HFFc6 (cell line): ENCODE measurements around the gene EPHB6. TPM values are rescaled to one million over a fixed set of nuclear protein-coding genes. Genes with fewer than 3 reads are reported as not detected.

ENCODE experiments used
- DNase-seq: peaks from one replicate; pipeline ENCODE4 v3.0.0-alpha.2; 2018
- H3K27ac Mint-ChIP-seq: 2 replicates; pipeline ENCODE4 v1.8.0; 2020; ENCODE audit warnings: mild to moderate bottlenecking, mixed read lengths
- H3K27me3 Mint-ChIP-seq: 2 replicates; pipeline ENCODE4 v1.8.0; 2021; ENCODE audit warnings: mild to moderate bottlenecking, moderate library complexity, mixed read lengths; ENCODE audit not compliant: insufficient read depth
- H3K36me3 Mint-ChIP-seq: 2 replicates; pipeline ENCODE4 v1.8.0; 2021; ENCODE audit warnings: low read depth, mixed read lengths
- H3K4me1 Mint-ChIP-seq: 2 replicates; pipeline ENCODE4 v1.8.0; 2020; ENCODE audit warnings: low read depth, mixed read lengths
- H3K4me3 Mint-ChIP-seq: 2 replicates; pipeline ENCODE4 v1.8.0; 2020; ENCODE audit warnings: mild to moderate bottlenecking, moderate library complexity, mixed read lengths
- H3K9me3 Mint-ChIP-seq: 2 replicates; pipeline ENCODE4 v1.8.0; 2020; ENCODE audit warnings: mild to moderate bottlenecking, mixed read lengths
- total RNA-seq, 6 experiments: library from RNA; stranded (reverse); fragmentation: NEBNext Ultra II Directional; extraction: Animal tissue kit (Norgen Biotek cat#: 25700); gene quantifications; 2 replicates in 1 of 6; 3 replicates in 5 of 6; pipeline ENCODE4 v1.2.3, GENCODE V29; 2021
- TF ChIP-seq, protein P1 (sequence below): fragments of 200-600 bp; sonication (generic); IDR thresholded peaks from 2 replicates; pipeline ENCODE4 v1.5.0; 2021; ENCODE audit warnings: antibody characterized with exemption, mild to moderate bottlenecking

Gene EPHB6
- total RNA-seq, 6 experiments from 2014 or later, result 0.26 to 0.69 (median 0.33) TPM

DNA sequence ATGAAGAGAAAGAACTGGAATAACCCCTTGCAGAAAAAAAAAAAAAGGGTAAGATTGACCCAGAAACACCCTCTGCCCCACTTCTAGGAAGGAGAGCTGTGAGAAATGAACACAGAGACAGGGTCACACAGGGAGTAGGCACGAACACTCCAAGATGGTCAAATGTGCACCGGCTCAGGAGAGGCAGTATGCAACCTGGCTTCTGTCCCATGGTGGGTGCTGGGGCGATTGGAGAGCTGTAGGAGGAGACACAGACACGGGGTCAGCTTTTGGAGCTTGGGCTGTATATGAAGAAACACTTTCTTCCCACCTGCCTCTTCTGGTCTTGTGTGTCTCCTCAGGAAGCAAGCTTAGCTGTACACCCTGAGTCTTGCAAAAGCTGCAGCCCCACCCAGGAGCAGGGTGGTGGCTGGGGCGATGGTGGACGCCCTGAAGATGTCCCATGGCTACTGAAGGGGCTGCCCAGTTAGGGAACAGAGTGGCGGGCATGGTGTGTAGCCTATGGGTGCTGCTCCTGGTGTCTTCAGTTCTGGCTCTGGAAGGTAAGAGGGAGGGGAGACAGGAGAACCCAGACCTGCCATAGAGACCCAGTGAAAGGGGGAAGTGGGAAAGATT lies 8.0 kb downstream of the EPHB6 start:
- Mint-ChIP-seq H3K9me3 (no peaks in the 10 kb centered on the region), H3K4me1 (peaks cover 6% of the 10 kb centered on the region; the same call in 1 of the 2 replicates), H3K4me3 (no peak overlapping the region), H3K27ac (no peak overlapping the region), H3K36me3 (no peaks in the 10 kb centered on the region), H3K27me3 (peaks cover 17% of the 10 kb centered on the region)
- TF ChIP-seq, protein P1, sequence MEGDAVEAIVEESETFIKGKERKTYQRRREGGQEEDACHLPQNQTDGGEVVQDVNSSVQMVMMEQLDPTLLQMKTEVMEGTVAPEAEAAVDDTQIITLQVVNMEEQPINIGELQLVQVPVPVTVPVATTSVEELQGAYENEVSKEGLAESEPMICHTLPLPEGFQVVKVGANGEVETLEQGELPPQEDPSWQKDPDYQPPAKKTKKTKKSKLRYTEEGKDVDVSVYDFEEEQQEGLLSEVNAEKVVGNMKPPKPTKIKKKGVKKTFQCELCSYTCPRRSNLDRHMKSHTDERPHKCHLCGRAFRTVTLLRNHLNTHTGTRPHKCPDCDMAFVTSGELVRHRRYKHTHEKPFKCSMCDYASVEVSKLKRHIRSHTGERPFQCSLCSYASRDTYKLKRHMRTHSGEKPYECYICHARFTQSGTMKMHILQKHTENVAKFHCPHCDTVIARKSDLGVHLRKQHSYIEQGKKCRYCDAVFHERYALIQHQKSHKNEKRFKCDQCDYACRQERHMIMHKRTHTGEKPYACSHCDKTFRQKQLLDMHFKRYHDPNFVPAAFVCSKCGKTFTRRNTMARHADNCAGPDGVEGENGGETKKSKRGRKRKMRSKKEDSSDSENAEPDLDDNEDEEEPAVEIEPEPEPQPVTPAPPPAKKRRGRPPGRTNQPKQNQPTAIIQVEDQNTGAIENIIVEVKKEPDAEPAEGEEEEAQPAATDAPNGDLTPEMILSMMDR, result no peak
- no peak for DNase-seq

DNA sequence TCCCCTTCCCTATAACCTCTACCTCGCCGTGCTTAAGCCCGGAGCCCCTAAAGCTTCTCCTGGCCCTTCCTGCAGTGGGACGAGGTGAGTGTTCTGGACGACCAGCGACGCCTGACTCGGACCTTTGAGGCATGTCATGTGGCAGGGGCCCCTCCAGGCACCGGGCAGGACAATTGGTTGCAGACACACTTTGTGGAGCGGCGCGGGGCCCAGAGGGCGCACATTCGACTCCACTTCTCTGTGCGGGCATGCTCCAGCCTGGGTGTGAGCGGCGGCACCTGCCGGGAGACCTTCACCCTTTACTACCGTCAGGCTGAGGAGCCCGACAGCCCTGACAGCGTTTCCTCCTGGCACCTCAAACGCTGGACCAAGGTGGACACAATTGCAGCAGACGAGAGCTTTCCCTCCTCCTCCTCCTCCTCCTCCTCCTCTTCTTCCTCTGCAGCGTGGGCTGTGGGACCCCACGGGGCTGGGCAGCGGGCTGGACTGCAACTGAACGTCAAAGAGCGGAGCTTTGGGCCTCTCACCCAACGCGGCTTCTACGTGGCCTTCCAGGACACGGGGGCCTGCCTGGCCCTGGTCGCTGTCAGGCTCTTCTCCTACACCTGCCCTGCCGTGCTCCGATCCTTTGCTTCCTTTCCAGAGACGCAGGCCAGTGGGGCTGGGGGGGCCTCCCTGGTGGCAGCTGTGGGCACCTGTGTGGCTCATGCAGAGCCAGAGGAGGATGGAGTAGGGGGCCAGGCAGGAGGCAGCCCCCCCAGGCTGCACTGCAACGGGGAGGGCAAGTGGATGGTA lies 9.2 kb downstream of the EPHB6 start:
- Mint-ChIP-seq H3K27me3 (peaks cover 15% of the 10 kb centered on the region), H3K9me3 (no peaks in the 10 kb centered on the region), H3K4me3 (no peak overlapping the region), H3K27ac (no peak overlapping the region), H3K4me1 (peaks cover 6% of the 10 kb centered on the region; the same call in 1 of the 2 replicates), H3K36me3 (no peaks in the 10 kb centered on the region)
- TF ChIP-seq, protein P1, result no peak
- DNase-seq, result no peak

DNA sequence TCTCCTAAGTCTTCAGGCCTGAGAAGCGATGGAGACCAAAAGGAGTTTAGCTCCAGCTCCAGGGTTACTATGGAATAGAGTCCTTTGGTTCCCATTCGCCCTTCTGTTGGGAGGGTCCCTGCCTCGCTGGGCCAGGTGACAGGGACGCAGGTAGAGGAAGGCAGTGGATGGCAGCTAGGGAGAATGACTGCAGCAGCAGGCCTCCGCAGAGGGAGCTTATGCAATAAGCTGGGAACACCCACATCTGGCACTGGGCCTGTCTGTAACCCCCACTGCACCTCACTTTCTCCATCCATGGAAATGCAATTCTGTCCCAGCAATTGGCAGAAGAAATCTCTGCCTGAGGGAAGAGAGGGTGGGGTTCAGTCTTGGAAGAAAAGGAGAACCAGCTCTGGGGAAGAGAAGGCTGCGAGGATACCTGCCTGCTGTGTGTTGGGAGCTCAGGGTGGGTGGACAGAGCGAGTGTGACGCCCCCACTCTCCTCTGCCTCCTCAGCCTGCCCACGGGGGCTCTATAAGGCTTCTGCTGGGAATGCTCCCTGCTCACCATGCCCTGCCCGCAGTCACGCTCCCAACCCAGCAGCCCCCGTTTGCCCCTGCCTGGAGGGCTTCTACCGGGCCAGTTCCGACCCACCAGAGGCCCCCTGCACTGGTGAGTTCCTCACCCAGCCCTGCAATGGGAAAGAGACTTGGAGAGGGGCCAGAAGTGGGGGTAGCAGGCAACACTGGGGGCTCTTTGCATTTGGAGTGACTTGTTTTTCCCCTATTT lies 10.3 kb downstream of the EPHB6 start:
- TF ChIP-seq, protein P1, result no peak
- Mint-ChIP-seq H3K9me3 (no peaks in the 10 kb centered on the region), H3K4me1 (no peaks in the 10 kb centered on the region), H3K4me3 (no peak overlapping the region), H3K27ac (no peak overlapping the region), H3K36me3 (no peaks in the 10 kb centered on the region), H3K27me3 (peaks cover 17% of the 10 kb centered on the region)
- DNase-seq, result no peak

GRCh38 chr7:142865766-142866165 lies 10.9 kb downstream of the EPHB6 start:
- H3K27me3 Mint-ChIP-seq, result peaks cover 17% of the 10 kb centered on the region
- no peaks in the 10 kb centered on the region for H3K4me1 Mint-ChIP-seq
- no peaks in the 10 kb centered on the region for H3K9me3 Mint-ChIP-seq
- H3K4me3 Mint-ChIP-seq, result no peak overlapping the region
- DNase-seq, result no peak
- TF ChIP-seq, protein P1, result no peak
- no peaks in the 10 kb centered on the region for H3K36me3 Mint-ChIP-seq
- H3K27ac Mint-ChIP-seq, result no peak overlapping the region

DNA sequence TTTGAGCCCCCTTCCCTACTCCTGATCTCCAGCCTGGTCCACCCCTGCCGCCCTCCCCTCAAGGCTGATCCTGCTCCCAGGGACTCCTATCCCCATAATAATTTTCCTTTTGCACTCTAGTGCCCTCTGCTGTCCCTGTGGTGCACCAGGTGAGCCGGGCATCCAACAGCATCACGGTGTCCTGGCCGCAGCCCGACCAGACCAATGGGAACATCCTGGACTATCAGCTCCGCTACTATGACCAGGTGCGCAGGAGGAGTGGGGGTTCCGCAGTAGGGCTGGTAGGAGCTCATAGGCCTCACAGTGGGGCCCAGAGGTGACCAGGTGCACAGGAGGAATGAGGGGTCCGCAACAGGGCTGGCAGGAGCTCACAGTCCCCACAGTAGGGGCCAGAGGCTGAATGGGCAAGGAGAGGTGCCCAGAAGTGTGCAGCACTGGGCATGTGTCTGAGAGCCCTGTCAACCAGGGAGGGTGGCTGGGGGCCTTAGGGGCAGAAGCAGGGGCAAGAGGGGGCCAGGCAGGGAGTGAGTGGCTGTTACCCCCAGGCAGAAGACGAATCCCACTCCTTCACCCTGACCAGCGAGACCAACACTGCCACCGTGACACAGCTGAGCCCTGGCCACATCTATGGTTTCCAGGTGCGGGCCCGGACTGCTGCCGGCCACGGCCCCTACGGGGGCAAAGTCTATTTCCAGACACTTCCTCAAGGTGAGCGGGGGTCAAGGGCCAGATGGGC lies 11.7 kb downstream of the EPHB6 start:
- Mint-ChIP-seq H3K36me3 (no peaks in the 10 kb centered on the region), H3K4me1 (no peaks in the 10 kb centered on the region), H3K9me3 (no peaks in the 10 kb centered on the region), H3K27ac (no peak overlapping the region), H3K27me3 (peaks cover 19% of the 10 kb centered on the region), H3K4me3 (no peak overlapping the region)
- TF ChIP-seq, protein P1, result peak; percentile 71
- no peak for DNase-seq
